NB4 (cell line): ENCODE results near the gene HOXB6.

Experiments used
- DNase-seq: peaks from one replicate; pipeline ENCODE4 v3.0.0; 2010; ENCODE audit warnings: low read depth
- H3K4me3 ChIP-seq: one replicate; pipeline ENCODE4 v1.5.1; 2011; ENCODE audit warnings: mild to moderate bottlenecking, low read depth, low read length, moderate library complexity
- MYC ChIP-seq: IDR thresholded peaks from 2 replicates; pipeline ENCODE4 v1.6.1; 2011; ENCODE audit warnings: low read depth, low read length
- POLR2A ChIP-seq: IDR thresholded peaks from 2 replicates; pipeline ENCODE4 v1.6.1; 2011; ENCODE audit warnings: mild to moderate bottlenecking; ENCODE audit not compliant: insufficient read length; ENCODE audit errors: extremely low read depth
- TF ChIP-seq, protein P1 (sequence below): IDR thresholded peaks from 2 replicates; pipeline ENCODE4 v1.6.1; 2011; ENCODE audit warnings: low read depth, low read length
- TF ChIP-seq, protein P2 (sequence below): IDR thresholded peaks from one replicate; pipeline ENCODE4 v1.5.1; 2012; ENCODE audit warnings: low read depth, low read length

HOXB6 gene

DNA sequence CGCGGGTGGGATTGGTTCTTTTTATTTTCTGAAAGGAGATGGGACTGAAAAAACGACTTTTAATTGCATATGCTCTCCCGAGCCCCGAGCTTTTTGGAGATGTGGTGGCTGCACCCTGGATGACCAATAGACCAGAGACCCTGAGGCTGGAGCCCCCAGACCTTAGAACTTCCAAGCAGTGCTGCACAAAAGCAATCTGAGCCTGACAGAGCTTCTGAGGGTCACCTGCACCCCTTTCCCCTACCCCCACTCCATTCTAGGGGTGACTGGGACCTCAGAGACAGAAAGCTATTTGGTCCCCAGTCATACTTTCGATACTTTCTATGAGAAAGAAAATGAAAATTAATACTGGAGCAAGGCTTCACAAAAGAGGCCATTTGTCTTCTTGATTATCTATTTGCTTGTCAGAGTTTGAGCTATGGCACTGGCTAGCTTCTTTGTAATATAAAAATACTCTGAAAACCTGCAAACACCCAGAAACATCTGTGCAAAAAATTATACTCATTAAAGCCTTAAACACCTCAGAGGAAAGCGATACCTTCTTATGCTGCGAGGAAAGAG, 30.2 kb downstream of the HOXB6 start:
- TF ChIP-seq POLR2A (no peak), MYC (no peak)
- TF ChIP-seq, protein P1, sequence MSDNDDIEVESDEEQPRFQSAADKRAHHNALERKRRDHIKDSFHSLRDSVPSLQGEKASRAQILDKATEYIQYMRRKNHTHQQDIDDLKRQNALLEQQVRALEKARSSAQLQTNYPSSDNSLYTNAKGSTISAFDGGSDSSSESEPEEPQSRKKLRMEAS, result no peak
- TF ChIP-seq, protein P2, sequence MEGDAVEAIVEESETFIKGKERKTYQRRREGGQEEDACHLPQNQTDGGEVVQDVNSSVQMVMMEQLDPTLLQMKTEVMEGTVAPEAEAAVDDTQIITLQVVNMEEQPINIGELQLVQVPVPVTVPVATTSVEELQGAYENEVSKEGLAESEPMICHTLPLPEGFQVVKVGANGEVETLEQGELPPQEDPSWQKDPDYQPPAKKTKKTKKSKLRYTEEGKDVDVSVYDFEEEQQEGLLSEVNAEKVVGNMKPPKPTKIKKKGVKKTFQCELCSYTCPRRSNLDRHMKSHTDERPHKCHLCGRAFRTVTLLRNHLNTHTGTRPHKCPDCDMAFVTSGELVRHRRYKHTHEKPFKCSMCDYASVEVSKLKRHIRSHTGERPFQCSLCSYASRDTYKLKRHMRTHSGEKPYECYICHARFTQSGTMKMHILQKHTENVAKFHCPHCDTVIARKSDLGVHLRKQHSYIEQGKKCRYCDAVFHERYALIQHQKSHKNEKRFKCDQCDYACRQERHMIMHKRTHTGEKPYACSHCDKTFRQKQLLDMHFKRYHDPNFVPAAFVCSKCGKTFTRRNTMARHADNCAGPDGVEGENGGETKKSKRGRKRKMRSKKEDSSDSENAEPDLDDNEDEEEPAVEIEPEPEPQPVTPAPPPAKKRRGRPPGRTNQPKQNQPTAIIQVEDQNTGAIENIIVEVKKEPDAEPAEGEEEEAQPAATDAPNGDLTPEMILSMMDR, result no peak
- DNase-seq, result no peak
- H3K4me3 ChIP-seq, result no peak overlapping the region

DNA sequence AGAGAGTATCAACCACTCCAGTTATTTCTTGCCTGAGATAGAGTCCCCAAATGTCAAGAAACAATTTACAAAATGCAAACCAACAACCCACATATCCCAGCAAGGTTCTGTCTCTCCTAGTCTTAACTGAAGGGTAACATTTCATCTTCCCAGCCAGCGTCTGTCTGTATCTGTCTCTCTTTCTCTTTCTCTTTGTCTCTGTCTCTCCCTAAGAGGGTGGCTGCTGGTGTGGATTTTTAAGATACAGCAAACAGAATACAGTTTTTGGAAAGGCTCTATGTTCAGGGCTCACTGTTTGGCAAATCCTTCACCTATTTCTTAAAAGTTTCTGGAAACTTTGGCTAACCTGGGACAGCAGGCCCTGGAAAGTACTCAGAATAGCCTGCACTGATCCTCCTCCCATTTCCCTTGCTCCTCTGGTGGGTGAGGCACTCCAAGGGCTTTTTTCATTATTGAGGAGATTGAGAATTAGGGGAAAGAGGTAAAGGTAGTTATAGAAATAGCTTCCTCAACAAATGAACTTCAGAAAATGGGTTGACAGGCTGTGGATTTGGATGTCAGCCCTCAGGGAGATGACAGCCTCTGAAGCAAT, 32.9 kb downstream of the HOXB6 start:
- no peak overlapping the region for H3K4me3 ChIP-seq
- no peak for TF ChIP-seq MYC
- TF ChIP-seq, protein P1, result no peak
- TF ChIP-seq, protein P2, result no peak
- TF ChIP-seq POLR2A, result no peak
- DNase-seq, result no peak

DNA sequence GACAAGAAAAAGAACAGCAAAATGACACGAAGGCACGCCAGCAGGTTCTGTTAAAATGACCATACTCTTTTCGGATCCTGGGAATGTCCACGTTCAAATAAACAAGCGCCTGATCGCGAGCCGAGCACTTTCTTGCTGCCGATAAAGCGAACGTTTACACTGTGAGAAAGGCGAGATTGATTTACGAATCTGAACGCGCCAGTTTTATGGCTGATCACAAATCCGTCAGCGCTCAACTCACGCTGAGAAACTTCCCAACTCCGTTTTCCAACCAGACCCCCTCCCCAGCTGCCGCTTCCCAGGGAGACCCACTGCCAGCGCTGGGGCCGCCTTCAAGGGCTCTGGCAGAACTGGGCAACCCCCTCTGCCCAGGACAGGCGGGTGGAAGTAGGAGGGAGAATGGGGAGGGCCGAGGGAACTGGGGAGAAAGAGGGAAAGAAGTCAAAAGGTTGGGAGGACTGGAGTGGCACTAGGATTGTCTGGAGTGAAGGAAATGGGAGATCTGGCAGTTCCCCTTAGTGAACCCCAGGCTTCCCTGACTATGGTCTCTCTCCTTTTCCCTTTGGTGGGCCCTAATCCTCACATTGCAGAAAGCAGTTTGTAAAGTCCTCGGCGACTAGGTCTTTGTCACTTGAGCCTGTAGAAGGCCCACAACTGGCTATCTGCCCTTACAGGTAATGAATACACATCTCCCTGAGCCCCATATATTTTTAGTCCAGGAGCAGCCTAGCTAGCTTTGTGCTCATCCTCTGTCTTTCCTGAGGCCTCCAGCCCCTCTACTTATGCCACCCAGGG, 33.6 kb downstream of the HOXB6 start:
- H3K4me3 ChIP-seq, result no peak overlapping the region
- DNase-seq, result no peak
- TF ChIP-seq MYC, result no peak
- TF ChIP-seq, protein P1, result no peak
- TF ChIP-seq, protein P2, result no peak
- TF ChIP-seq POLR2A, result no peak

DNA sequence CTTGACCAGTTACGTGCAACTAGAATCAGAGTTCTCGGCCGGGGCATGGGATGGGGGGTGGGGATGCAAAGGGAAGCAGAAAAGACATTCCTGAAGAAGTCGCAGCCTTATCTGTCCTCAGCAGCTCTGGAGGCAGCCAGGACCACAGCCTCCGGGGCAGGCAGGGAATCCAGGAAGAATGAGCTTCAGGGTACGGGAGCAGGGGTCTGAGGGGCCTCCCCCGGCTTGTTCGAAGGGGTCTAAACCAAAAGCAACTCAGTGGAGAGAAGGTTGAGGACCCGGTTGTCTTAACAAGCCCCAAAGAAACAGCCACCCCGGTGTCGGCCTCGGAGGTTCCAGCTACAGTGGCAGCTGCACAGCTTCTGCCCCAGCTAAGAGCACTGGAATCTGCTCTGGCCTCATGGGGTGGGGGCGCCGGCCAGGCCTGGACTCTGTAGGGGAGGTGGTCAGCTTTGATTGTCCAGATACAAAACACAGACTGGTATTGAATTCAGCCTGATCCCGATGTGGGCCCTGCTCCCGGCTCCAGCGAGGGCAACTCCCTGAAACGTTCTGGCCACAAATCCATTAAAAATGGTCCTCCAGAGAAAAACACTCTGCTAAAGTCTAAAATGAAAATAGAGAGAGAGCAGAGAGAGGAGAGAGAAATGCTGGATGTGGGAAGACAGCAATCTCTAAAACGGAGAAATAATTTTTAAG, 34.3 kb downstream of the HOXB6 start:
- no peak overlapping the region for H3K4me3 ChIP-seq
- TF ChIP-seq, protein P2, result no peak
- no peak for TF ChIP-seq POLR2A
- TF ChIP-seq, protein P1, result no peak
- TF ChIP-seq MYC, result no peak
- no peak for DNase-seq

DNA sequence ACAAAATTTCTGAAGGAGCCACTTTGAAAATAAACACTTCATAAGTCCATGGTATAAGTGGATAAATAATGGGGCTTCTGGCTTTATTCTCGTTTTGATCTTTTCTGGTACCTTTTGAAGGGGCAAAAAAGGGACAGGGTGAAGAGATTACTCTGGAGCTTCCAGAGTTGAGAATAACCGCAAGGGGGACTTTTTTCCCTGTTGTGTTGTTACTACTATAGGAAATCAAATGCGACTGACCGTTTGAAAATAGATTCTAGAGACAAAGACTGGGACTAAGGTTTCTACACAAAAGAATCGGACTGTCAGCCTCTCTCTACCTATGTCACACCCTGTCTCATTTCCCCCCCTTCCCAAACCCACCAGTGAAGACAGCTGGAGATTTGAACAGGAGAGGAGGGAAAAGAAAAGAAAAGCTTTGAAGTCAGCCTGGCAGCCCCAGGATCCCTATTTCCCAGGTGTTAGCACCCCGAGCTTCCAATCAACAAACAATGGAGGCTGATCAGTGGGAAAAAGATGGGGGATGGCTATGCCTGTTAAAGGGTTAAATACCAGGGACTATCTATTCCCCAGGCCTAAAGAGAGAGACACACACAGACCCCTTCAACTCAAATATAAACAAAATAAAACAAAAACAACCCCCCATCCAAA, 35.0 kb downstream of the HOXB6 start:
- TF ChIP-seq MYC (no peak), POLR2A (no peak)
- TF ChIP-seq, protein P2, result no peak
- TF ChIP-seq, protein P1, result no peak
- DNase-seq, result no peak
- H3K4me3 ChIP-seq, result no peak overlapping the region
